ENCODE data around the gene REG4. TPM values are rescaled to one million over a fixed set of nuclear protein-coding genes. Genes with fewer than 3 reads are reported as not detected.

The REG4 gene
- total and polyA plus RNA-seq, 2 of the 13 experiments (the other 11 are each of a cell fraction or from before 2014, with no cell fraction given) = not detected

DNA sequence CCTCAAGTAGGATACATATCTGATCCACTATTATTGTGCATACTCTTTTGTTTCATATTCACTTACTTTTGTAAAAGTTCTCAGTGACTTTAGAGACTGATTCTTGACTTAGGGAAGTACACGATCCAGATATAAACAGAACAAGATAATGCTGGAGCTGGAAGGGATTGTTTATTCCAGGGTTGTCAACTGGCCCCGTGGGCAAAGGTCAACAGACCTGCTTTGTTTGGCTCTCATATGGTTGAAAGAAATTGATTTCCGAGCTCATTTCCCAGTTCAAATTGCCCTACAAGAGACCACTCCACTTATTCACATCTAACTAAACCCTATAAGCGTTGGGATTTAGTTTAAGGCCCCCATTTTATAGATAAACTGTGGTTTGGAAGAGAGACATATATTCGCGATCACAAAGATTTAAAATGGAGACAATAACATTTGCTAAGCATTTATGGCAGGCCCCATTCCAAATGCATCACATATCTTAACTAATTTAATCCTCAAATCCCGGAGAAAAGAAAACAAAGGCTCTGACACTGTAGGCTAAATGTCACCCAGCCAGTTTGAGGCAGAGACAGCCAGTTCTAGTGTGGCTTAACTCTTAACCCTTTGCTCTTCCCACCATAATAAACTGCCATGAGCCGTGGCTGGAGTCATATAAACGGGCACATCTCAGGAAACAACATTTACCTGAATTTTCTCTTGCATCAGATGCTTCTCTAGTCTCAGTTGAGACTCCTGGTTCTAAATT, 20.6 kb downstream of the REG4 start (continued):
- TF ChIP-seq ZBTB8A (CRISPR knock-in tag; IDR thresholded peaks at IDR 0.05; ENCODE audit: borderline replicate concordance, low read depth) (no peak), PHF8 (CRISPR knock-in tag; IDR thresholded peaks at IDR 0.05) (no peak), ZNF670 (CRISPR knock-in tag; IDR thresholded peaks at IDR 0.05; ENCODE audit: borderline replicate concordance) (no peak), U2AF2 (IDR thresholded peaks at IDR 0.05; ENCODE audit: low read depth, low read length) (no peak), SOX5 (CRISPR knock-in tag; IDR thresholded peaks at IDR 0.05; ENCODE audit: borderline replicate concordance) (peak; percentile 65; the same call in 1 of the 2 replicates), FOXA1 (IDR thresholded peaks at IDR 0.05) (no peak), FOXA1 (CRISPR knock-in tag; IDR thresholded peaks at IDR 0.05) (no peak), MEIS2 (CRISPR knock-in tag; IDR thresholded peaks at IDR 0.05) (no peak), ERF (CRISPR knock-in tag; IDR thresholded peaks at IDR 0.05) (no peak), HMG20B (CRISPR knock-in tag; conservative IDR thresholded peaks at IDR 0.05) (no peak), ZNF451 (CRISPR knock-in tag; IDR thresholded peaks at IDR 0.05) (no peak), MEIS1 (CRISPR knock-in tag; IDR thresholded peaks at IDR 0.05; ENCODE audit: borderline replicate concordance) (no peak), ZNF570 (CRISPR knock-in tag; IDR thresholded peaks at IDR 0.05; ENCODE audit: borderline replicate concordance) (no peak), ZNF652 (CRISPR knock-in tag; IDR thresholded peaks at IDR 0.05; ENCODE audit: borderline replicate concordance, low read depth) (peak; percentile 83), TP53 (CRISPR knock-in tag; conservative IDR thresholded peaks at IDR 0.05) (no peak), FOXK1 (CRISPR knock-in tag; IDR thresholded peaks at IDR 0.05; ENCODE audit: borderline replicate concordance, low read depth) (peak; percentile 15; the same call in 1 of the 2 replicates), ZNF263 (CRISPR knock-in tag; IDR thresholded peaks at IDR 0.05) (no peak)
- TF ChIP-seq, protein P1, sequence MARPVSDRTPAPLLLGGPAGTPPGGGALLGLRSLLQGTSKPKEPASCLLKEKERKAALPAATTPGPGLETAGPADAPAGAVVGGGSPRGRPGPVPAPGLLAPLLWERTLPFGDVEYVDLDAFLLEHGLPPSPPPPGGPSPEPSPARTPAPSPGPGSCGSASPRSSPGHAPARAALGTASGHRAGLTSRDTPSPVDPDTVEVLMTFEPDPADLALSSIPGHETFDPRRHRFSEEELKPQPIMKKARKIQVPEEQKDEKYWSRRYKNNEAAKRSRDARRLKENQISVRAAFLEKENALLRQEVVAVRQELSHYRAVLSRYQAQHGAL (CRISPR knock-in tag; IDR thresholded peaks at IDR 0.05; ENCODE audit: not compliant biosample characterization) = no peak
- TF ChIP-seq, protein P2, sequence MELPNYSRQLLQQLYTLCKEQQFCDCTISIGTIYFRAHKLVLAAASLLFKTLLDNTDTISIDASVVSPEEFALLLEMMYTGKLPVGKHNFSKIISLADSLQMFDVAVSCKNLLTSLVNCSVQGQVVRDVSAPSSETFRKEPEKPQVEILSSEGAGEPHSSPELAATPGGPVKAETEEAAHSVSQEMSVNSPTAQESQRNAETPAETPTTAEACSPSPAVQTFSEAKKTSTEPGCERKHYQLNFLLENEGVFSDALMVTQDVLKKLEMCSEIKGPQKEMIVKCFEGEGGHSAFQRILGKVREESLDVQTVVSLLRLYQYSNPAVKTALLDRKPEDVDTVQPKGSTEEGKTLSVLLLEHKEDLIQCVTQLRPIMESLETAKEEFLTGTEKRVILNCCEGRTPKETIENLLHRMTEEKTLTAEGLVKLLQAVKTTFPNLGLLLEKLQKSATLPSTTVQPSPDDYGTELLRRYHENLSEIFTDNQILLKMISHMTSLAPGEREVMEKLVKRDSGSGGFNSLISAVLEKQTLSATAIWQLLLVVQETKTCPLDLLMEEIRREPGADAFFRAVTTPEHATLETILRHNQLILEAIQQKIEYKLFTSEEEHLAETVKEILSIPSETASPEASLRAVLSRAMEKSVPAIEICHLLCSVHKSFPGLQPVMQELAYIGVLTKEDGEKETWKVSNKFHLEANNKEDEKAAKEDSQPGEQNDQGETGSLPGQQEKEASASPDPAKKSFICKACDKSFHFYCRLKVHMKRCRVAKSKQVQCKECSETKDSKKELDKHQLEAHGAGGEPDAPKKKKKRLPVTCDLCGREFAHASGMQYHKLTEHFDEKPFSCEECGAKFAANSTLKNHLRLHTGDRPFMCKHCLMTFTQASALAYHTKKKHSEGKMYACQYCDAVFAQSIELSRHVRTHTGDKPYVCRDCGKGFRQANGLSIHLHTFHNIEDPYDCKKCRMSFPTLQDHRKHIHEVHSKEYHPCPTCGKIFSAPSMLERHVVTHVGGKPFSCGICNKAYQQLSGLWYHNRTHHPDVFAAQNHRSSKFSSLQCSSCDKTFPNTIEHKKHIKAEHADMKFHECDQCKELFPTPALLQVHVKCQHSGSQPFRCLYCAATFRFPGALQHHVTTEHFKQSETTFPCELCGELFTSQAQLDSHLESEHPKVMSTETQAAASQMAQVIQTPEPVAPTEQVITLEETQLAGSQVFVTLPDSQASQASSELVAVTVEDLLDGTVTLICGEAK (IDR thresholded peaks at IDR 0.05) = no peak
- TF ChIP-seq, protein P2 (CRISPR knock-in tag; IDR thresholded peaks at IDR 0.05) = no peak
- TF ChIP-seq, protein P3, sequence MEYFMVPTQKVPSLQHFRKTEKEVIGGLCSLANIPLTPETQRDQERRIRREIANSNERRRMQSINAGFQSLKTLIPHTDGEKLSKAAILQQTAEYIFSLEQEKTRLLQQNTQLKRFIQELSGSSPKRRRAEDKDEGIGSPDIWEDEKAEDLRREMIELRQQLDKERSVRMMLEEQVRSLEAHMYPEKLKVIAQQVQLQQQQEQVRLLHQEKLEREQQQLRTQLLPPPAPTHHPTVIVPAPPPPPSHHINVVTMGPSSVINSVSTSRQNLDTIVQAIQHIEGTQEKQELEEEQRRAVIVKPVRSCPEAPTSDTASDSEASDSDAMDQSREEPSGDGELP (IDR thresholded peaks at IDR 0.05; ENCODE audit: borderline replicate concordance, low read depth) = peak; percentile 64; the same call in 1 of the 2 replicates

Measured in HepG2 (cell line).